K562 (cell line): Measurements from ENCODE around the gene TEX54. TPM values are rescaled to one million over a fixed set of nuclear protein-coding genes. Genes with fewer than 3 reads are reported as not detected.

Source experiments
- CHD2 ChIP-seq: IDR thresholded peaks from 2 replicates; pipeline ENCODE4 v1.6.1; 2011; ENCODE audit warnings: low read depth, low read length
- DACH1 ChIP-seq: fragments of 450-650 bp; IDR thresholded peaks from 2 replicates; pipeline ENCODE4 v1.6.1; 2018; ENCODE audit not compliant: partially characterized antibody
- E2F5 ChIP-seq: sonication (generic); formaldehyde crosslinking; IDR thresholded peaks from 2 replicates; pipeline ENCODE4 v1.8.0; 2022; ENCODE audit warnings: mild to moderate bottlenecking, missing genetic modification reagents
- EP400 ChIP-seq: fragments of 450-650 bp; IDR thresholded peaks from 2 replicates; pipeline ENCODE4 v1.6.1; 2017; ENCODE audit warnings: antibody characterized with exemption, mild to moderate bottlenecking, moderate library complexity
- FOXA3 ChIP-seq, 2 experiments: fragments of 450-650 bp in 1 of 2; sonication (generic) in 1 of 2; formaldehyde crosslinking; IDR thresholded peaks in 1 of 2; conservative IDR thresholded peaks in 1 of 2; 2 replicates each; pipeline versions ENCODE4 v1.4.0 to v1.8.0; 2020 to 2022; ENCODE audit warnings: mild to moderate bottlenecking in 2 of 2, missing genetic modification reagents in 1 of 2
- GATAD2B ChIP-seq: fragments of 450-650 bp; IDR thresholded peaks from 2 replicates; pipeline ENCODE4 v1.6.1; 2017; ENCODE audit warnings: mild to moderate bottlenecking, borderline replicate concordance
- GTF2F1 ChIP-seq: IDR thresholded peaks from 2 replicates; pipeline ENCODE4 v1.6.1; 2011; ENCODE audit warnings: low read depth, low read length, improper control_type of control experiment
- MAZ ChIP-seq, 2 experiments: fragments of 450-650 bp in 1 of 2; sonication (generic) in 1 of 2; formaldehyde crosslinking; IDR thresholded peaks in 1 of 2; conservative IDR thresholded peaks in 1 of 2; 2 replicates each; pipeline versions ENCODE4 v1.4.0 to v1.5.0; 2020; ENCODE audit warnings: mild to moderate bottlenecking in 1 of 2, missing genetic modification reagents in 1 of 2
- NBN ChIP-seq: fragments of 450-650 bp; IDR thresholded peaks from 2 replicates; pipeline ENCODE4 v1.6.1; 2016; ENCODE audit warnings: low read depth, mild to moderate bottlenecking
- NELFE ChIP-seq: IDR thresholded peaks from 2 replicates; pipeline ENCODE4 v1.6.1; 2011; ENCODE audit warnings: mild to moderate bottlenecking; ENCODE audit not compliant: insufficient read depth, insufficient read length
- NFE2 ChIP-seq: IDR thresholded peaks from 2 replicates; pipeline ENCODE4 v1.6.1; 2014; ENCODE audit warnings: antibody characterized with exemption, low read depth
- NONO ChIP-seq, 2 experiments: fragments of 200-400 bp in 1 of 2; fragments of 450-650 bp in 1 of 2; formaldehyde crosslinking in 1 of 2; IDR thresholded peaks; 2 replicates each; pipeline ENCODE4 v1.6.1; 2017; ENCODE audit warnings: low read depth in 2 of 2, mild to moderate bottlenecking in 2 of 2, moderate library complexity in 2 of 2, low read length in 1 of 2
- PTRF ChIP-seq: fragments of 450-650 bp; IDR thresholded peaks from 2 replicates; pipeline ENCODE4 v1.6.1; 2016; ENCODE audit warnings: mild to moderate bottlenecking, missing genetic modification characterization, missing compliant biosample characterization
- RBBP5 ChIP-seq: fragments of 200-600 bp; sonication (generic); IDR thresholded peaks from 2 replicates; pipeline ENCODE4 v1.6.1; 2012; ENCODE audit warnings: borderline replicate concordance, mild to moderate bottlenecking, low read length, control low read depth, inconsistent platforms; ENCODE audit not compliant: insufficient read depth, poor library complexity, severe bottlenecking
- RBM39 ChIP-seq: fragments of 200-400 bp; formaldehyde crosslinking; optimal IDR thresholded peaks from 2 replicates; pipeline ENCODE3; 2018; ENCODE audit warnings: low read depth, low read length
- SIN3B ChIP-seq: fragments of 450-650 bp; IDR thresholded peaks from 2 replicates; pipeline ENCODE4 v1.6.1; 2017; ENCODE audit warnings: low read depth, mild to moderate bottlenecking, moderate library complexity
- SMAD4 ChIP-seq: fragments of 250-450 bp; sonication (Bioruptor Pico); conservative IDR thresholded peaks from 2 replicates; pipeline ENCODE4 v1.8.0; 2021; ENCODE audit warnings: inconsistent platforms, mild to moderate bottlenecking, moderate library complexity
- ZNF589 ChIP-seq: fragments of 200-800 bp; sonication (Bioruptor generic); IDR thresholded peaks from 2 replicates; pipeline ENCODE4 v1.6.1; 2016; ENCODE audit warnings: low read depth, missing genetic modification characterization, missing compliant biosample characterization
- polyA plus RNA-seq, 8 experiments: library from polyadenylated mRNA; depleted of rRNA in 4 of 8; stranded (reverse) in 5 of 8; unstranded in 3 of 8; fragments of >200 nt; fragmentation: Nextera tagmentation in 2 of 8; fragmentation: Illumina TruSeq in 1 of 8; extraction: Ambion mirVana in 2 of 8; extraction: Trizol in 1 of 8; gene quantifications; 2 replicates each; pipeline versions ENCODE4 v1.2.1 to v1.2.3, GENCODE V29; 2011 to 2014; ENCODE audit warnings: inconsistent platforms in 1 of 8, missing spikeins in 1 of 8
- total RNA-seq, 7 experiments: library from RNA; depleted of rRNA in 6 of 7; stranded (reverse); fragments of >200 nt in 6 of 7; fragmentation: Illumina TruSeq in 2 of 7; extraction: Trizol in 2 of 7; gene quantifications; 2 replicates each; pipeline versions ENCODE4 v1.2.1 to v1.2.3, GENCODE V29; 2011 to 2021; ENCODE audit warnings: low replicate concordance in 1 of 7
- TF ChIP-seq, protein P1 (sequence below): sonication (generic); formaldehyde crosslinking; IDR thresholded peaks from 2 replicates; pipeline ENCODE4 v1.8.1; 2023; ENCODE audit warnings: missing genetic modification reagents, mild to moderate bottlenecking, borderline replicate concordance
- TF ChIP-seq, protein P2 (sequence below), 2 experiments: fragments of 450-650 bp in 1 of 2; sonication (generic) in 1 of 2; formaldehyde crosslinking in 1 of 2; IDR thresholded peaks in 1 of 2; conservative IDR thresholded peaks in 1 of 2; 2 replicates each; pipeline versions ENCODE4 v1.6.1 to v1.8.1; 2016 to 2023; ENCODE audit warnings: mild to moderate bottlenecking in 2 of 2, moderate library complexity in 2 of 2, inconsistent platforms in 1 of 2, missing genetic modification reagents in 1 of 2

The TEX54 gene
- total and polyA plus RNA-seq, 9 of the 15 experiments (the other 6 are each of a cell fraction or from before 2014, with no cell fraction given): not detected

GRCh38 chr11:62787005-62787759 lies 45.5 kb downstream of the TEX54 start, which contains the start of gene TMEM179B (continued):
- TF ChIP-seq, protein P1, sequence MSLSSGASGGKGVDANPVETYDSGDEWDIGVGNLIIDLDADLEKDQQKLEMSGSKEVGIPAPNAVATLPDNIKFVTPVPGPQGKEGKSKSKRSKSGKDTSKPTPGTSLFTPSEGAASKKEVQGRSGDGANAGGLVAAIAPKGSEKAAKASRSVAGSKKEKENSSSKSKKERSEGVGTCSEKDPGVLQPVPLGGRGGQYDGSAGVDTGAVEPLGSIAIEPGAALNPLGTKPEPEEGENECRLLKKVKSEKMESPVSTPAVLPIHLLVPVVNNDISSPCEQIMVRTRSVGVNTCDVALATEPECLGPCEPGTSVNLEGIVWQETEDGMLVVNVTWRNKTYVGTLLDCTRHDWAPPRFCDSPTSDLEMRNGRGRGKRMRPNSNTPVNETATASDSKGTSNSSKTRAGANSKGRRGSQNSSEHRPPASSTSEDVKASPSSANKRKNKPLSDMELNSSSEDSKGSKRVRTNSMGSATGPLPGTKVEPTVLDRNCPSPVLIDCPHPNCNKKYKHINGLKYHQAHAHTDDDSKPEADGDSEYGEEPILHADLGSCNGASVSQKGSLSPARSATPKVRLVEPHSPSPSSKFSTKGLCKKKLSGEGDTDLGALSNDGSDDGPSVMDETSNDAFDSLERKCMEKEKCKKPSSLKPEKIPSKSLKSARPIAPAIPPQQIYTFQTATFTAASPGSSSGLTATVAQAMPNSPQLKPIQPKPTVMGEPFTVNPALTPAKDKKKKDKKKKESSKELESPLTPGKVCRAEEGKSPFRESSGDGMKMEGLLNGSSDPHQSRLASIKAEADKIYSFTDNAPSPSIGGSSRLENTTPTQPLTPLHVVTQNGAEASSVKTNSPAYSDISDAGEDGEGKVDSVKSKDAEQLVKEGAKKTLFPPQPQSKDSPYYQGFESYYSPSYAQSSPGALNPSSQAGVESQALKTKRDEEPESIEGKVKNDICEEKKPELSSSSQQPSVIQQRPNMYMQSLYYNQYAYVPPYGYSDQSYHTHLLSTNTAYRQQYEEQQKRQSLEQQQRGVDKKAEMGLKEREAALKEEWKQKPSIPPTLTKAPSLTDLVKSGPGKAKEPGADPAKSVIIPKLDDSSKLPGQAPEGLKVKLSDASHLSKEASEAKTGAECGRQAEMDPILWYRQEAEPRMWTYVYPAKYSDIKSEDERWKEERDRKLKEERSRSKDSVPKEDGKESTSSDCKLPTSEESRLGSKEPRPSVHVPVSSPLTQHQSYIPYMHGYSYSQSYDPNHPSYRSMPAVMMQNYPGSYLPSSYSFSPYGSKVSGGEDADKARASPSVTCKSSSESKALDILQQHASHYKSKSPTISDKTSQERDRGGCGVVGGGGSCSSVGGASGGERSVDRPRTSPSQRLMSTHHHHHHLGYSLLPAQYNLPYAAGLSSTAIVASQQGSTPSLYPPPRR: peak; percentile 95
- peak; percentile 57; the same call in 1 of the 2 replicates for TF ChIP-seq ZNF589 (CRISPR knock-in tag)
- TF ChIP-seq NONO (IDR thresholded peaks at IDR 0.05; ENCODE audit: low read depth in 2 of 2, low read length in 1 of 2): peak; percentile 50 to 68; a peak in 2 of 4 replicates
- TF ChIP-seq GTF2F1: no peak; the same call in 1 of the 2 replicates
- peak; percentile 76 for TF ChIP-seq SMAD4 (CRISPR knock-in tag)
- no peak for TF ChIP-seq RBM39
- peak; percentile 66 for TF ChIP-seq SIN3B
- TF ChIP-seq, protein P2, sequence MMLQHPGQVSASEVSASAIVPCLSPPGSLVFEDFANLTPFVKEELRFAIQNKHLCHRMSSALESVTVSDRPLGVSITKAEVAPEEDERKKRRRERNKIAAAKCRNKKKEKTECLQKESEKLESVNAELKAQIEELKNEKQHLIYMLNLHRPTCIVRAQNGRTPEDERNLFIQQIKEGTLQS (IDR thresholded peaks at IDR 0.05): peak; percentile 40
- TF ChIP-seq, protein P2 (CRISPR knock-in tag; conservative IDR thresholded peaks at IDR 0.05): peak; percentile 78; the same call in 1 of the 2 replicates
- peak; percentile 86 for TF ChIP-seq RBBP5
- no peak for TF ChIP-seq NELFE
- TF ChIP-seq DACH1: no peak
- TF ChIP-seq EP400: peak; percentile 93
- peak; percentile 29; the same call in 1 of the 2 replicates for TF ChIP-seq GATAD2B
- TF ChIP-seq E2F5 (CRISPR knock-in tag): peak; percentile 94
- peak; percentile 89 to 95 for TF ChIP-seq MAZ (CRISPR knock-in tag; conservative IDR thresholded peaks at IDR 0.05 in 1 of 2, IDR thresholded peaks at IDR 0.05 in 1 of 2)
- TF ChIP-seq CHD2: peak; percentile 3; the same call in 1 of the 2 replicates
- peak; percentile 45 for TF ChIP-seq NFE2
- TF ChIP-seq PTRF (tag): no peak
- TF ChIP-seq NBN: peak; percentile 43; the same call in 1 of the 2 replicates
- peak in 1 of 2 experiments; percentile 77; a peak in 3 of 4 replicates for TF ChIP-seq FOXA3 (CRISPR knock-in tag; conservative IDR thresholded peaks at IDR 0.05 in 1 of 2, IDR thresholded peaks at IDR 0.05 in 1 of 2)
